Measurements from ENCODE around the gene PTH2. TPM values are rescaled to one million over a fixed set of nuclear protein-coding genes. Genes with fewer than 3 reads are reported as not detected.

The PTH2 gene
- total and polyA plus RNA-seq, 10 of the 15 experiments (the other 5 are each of a cell fraction or from before 2014, with no cell fraction given): not detected

DNA sequence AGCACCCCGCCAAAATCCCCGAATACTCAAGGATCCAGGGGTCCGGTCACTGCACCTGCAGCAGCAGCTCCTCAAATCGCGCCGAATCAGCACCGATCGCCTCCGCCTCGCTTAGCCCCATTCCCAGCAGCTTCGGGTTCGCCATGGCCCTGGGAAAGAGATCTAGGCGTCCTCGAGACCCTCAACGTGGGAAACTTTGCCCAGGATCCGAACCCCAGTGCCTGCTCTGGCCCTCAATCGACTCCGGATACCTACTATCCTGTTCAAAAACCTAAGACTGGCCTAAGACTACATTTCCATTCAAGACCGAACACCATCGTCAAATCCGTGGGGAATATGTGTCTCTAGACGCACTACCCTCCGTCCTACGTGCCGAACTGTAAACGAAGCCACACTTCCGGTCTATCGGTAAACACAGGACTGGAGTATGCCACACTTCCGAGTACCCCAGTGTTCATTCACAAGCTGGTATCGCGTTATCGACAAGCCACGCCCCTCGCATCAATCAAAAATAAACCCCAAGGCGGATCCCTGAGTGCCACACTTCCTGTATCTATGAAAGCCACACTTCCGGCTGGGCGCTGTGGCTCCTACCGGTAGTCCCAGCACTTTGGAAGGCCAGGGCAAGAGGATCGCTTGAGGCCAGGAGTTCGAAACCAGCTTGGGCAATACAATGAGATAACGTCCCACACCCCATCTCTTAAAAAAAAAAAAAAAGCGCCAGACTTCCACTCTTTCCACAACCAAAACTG, 28.4 kb upstream of the PTH2 start, which contains the start of gene PIH1D1 (continued):
- TF ChIP-seq TCF12 (IDR thresholded peaks at IDR 0.05; ENCODE audit: low read depth, low read length): no peak
- peak; percentile 79 for TF ChIP-seq SMAD1 (IDR thresholded peaks at IDR 0.05; ENCODE audit: low read depth, partially characterized antibody)
- no peak for TF ChIP-seq NFYB (IDR thresholded peaks at IDR 0.05; ENCODE audit: insufficient read depth, low read depth, low read length)
- TF ChIP-seq PRDM15 (CRISPR knock-in tag; IDR thresholded peaks at IDR 0.05): no peak
- TF ChIP-seq, protein P1, sequence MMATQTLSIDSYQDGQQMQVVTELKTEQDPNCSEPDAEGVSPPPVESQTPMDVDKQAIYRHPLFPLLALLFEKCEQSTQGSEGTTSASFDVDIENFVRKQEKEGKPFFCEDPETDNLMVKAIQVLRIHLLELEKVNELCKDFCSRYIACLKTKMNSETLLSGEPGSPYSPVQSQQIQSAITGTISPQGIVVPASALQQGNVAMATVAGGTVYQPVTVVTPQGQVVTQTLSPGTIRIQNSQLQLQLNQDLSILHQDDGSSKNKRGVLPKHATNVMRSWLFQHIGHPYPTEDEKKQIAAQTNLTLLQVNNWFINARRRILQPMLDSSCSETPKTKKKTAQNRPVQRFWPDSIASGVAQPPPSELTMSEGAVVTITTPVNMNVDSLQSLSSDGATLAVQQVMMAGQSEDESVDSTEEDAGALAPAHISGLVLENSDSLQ (IDR thresholded peaks at IDR 0.05): peak; percentile 98
- no peak for TF ChIP-seq NFXL1 (IDR thresholded peaks at IDR 0.05; ENCODE audit: borderline replicate concordance)
- no peak for TF ChIP-seq ETV6 (conservative IDR thresholded peaks at IDR 0.05 in 1 of 2, IDR thresholded peaks at IDR 0.05 in 1 of 2; ENCODE audit: borderline replicate concordance in 1 of 2, low read depth in 1 of 2)
- TF ChIP-seq, protein P2, sequence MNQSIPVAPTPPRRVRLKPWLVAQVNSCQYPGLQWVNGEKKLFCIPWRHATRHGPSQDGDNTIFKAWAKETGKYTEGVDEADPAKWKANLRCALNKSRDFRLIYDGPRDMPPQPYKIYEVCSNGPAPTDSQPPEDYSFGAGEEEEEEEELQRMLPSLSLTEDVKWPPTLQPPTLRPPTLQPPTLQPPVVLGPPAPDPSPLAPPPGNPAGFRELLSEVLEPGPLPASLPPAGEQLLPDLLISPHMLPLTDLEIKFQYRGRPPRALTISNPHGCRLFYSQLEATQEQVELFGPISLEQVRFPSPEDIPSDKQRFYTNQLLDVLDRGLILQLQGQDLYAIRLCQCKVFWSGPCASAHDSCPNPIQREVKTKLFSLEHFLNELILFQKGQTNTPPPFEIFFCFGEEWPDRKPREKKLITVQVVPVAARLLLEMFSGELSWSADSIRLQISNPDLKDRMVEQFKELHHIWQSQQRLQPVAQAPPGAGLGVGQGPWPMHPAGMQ (IDR thresholded peaks at IDR 0.05; ENCODE audit: borderline replicate concordance): peak; percentile 60
- peak; percentile 54 for TF ChIP-seq RELA (IDR thresholded peaks at IDR 0.05; ENCODE audit: borderline replicate concordance, partially characterized antibody)
- TF ChIP-seq HDAC2 (IDR thresholded peaks at IDR 0.05): no peak
- TF ChIP-seq, protein P3, sequence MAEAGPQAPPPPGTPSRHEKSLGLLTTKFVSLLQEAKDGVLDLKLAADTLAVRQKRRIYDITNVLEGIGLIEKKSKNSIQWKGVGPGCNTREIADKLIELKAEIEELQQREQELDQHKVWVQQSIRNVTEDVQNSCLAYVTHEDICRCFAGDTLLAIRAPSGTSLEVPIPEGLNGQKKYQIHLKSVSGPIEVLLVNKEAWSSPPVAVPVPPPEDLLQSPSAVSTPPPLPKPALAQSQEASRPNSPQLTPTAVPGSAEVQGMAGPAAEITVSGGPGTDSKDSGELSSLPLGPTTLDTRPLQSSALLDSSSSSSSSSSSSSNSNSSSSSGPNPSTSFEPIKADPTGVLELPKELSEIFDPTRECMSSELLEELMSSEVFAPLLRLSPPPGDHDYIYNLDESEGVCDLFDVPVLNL (IDR thresholded peaks at IDR 0.05; ENCODE audit: low read depth, low read length): no peak
- TF ChIP-seq, protein P4, sequence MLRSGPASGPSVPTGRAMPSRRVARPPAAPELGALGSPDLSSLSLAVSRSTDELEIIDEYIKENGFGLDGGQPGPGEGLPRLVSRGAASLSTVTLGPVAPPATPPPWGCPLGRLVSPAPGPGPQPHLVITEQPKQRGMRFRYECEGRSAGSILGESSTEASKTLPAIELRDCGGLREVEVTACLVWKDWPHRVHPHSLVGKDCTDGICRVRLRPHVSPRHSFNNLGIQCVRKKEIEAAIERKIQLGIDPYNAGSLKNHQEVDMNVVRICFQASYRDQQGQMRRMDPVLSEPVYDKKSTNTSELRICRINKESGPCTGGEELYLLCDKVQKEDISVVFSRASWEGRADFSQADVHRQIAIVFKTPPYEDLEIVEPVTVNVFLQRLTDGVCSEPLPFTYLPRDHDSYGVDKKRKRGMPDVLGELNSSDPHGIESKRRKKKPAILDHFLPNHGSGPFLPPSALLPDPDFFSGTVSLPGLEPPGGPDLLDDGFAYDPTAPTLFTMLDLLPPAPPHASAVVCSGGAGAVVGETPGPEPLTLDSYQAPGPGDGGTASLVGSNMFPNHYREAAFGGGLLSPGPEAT (IDR thresholded peaks at IDR 0.05; ENCODE audit: low read depth): peak; percentile 50; the same call in 1 of the 2 replicates
- TF ChIP-seq, protein P5, sequence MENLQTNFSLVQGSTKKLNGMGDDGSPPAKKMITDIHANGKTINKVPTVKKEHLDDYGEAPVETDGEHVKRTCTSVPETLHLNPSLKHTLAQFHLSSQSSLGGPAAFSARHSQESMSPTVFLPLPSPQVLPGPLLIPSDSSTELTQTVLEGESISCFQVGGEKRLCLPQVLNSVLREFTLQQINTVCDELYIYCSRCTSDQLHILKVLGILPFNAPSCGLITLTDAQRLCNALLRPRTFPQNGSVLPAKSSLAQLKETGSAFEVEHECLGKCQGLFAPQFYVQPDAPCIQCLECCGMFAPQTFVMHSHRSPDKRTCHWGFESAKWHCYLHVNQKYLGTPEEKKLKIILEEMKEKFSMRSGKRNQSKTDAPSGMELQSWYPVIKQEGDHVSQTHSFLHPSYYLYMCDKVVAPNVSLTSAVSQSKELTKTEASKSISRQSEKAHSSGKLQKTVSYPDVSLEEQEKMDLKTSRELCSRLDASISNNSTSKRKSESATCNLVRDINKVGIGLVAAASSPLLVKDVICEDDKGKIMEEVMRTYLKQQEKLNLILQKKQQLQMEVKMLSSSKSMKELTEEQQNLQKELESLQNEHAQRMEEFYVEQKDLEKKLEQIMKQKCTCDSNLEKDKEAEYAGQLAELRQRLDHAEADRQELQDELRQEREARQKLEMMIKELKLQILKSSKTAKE (IDR thresholded peaks at IDR 0.05; ENCODE audit: low read depth, poor library complexity, severe bottlenecking): no peak
- TF ChIP-seq MEF2A (IDR thresholded peaks at IDR 0.05; ENCODE audit: insufficient read depth, low read depth, low read length): no peak
- no peak for TF ChIP-seq KDM1A (IDR thresholded peaks at IDR 0.05; ENCODE audit: borderline replicate concordance)
- peak; percentile 50 for TF ChIP-seq RUNX3 (IDR thresholded peaks at IDR 0.05; ENCODE audit: low read length)
- TF ChIP-seq MYB (IDR thresholded peaks at IDR 0.05; ENCODE audit: borderline replicate concordance, low read depth, low read length): no peak

Measured in GM12878 (cell line).